ENCODE measurements around the gene SH3BP1.

DNA sequence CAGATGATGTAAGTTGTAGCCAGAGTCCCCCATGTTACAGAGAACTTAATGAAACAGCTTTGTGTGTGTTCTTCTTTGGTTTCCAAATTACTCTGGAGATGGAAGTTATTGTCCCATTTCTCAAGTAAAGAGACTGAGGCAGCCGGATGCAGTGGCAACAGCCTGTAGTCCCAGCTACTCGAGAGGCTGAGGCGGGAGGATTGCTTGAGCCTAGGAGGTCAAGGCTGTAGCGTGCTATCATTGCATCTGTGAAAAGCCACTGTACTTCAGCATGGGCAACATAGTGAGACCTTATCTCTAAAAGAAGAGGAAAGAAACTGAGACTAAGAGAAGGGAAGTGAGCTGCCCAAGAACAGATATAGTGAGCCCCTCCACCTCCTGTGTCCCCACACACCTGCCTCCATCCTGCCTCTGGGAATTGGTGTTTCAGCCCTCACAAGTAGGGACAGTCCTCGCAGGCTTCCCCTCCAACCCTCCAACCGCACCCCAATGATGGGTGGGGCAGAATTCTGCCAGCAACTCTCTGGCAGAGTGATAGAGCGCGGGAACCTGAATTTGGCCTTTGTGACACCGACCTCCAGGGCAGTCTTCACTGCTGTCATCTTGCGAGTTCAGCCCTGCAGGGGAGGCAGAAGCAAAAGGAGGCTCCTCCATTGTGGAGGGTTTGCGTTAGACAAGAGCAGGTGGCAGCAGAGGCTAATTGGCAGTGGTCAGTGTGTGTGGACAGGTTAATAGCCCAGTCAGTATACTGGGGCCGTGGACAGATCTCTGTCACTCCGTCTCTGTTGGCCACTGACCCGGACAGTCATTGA, 20.6 kb downstream of the SH3BP1 start:
- TF ChIP-seq SMC3 (IDR thresholded peaks at IDR 0.05; ENCODE audit: low read depth, low read length), result no peak
- TF ChIP-seq, protein P1, sequence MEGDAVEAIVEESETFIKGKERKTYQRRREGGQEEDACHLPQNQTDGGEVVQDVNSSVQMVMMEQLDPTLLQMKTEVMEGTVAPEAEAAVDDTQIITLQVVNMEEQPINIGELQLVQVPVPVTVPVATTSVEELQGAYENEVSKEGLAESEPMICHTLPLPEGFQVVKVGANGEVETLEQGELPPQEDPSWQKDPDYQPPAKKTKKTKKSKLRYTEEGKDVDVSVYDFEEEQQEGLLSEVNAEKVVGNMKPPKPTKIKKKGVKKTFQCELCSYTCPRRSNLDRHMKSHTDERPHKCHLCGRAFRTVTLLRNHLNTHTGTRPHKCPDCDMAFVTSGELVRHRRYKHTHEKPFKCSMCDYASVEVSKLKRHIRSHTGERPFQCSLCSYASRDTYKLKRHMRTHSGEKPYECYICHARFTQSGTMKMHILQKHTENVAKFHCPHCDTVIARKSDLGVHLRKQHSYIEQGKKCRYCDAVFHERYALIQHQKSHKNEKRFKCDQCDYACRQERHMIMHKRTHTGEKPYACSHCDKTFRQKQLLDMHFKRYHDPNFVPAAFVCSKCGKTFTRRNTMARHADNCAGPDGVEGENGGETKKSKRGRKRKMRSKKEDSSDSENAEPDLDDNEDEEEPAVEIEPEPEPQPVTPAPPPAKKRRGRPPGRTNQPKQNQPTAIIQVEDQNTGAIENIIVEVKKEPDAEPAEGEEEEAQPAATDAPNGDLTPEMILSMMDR (conservative IDR thresholded peaks at IDR 0.05; ENCODE audit: low read depth, low read length), result no peak
- TF ChIP-seq POLR2A (IDR thresholded peaks at IDR 0.05; ENCODE audit: low read depth, low read length), result no peak
- TF ChIP-seq, protein P2, sequence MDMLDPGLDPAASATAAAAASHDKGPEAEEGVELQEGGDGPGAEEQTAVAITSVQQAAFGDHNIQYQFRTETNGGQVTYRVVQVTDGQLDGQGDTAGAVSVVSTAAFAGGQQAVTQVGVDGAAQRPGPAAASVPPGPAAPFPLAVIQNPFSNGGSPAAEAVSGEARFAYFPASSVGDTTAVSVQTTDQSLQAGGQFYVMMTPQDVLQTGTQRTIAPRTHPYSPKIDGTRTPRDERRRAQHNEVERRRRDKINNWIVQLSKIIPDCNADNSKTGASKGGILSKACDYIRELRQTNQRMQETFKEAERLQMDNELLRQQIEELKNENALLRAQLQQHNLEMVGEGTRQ (IDR thresholded peaks at IDR 0.05; ENCODE audit: low read depth, low read length), result no peak
- no peak for TF ChIP-seq MXI1 (IDR thresholded peaks at IDR 0.05; ENCODE audit: borderline replicate concordance, low read depth, low read length)
- no peak for TF ChIP-seq CEBPB (IDR thresholded peaks at IDR 0.05; ENCODE audit: low read depth, low read length)
- TF ChIP-seq RAD21 (IDR thresholded peaks at IDR 0.05; ENCODE audit: low read length), result no peak
- no peak for TF ChIP-seq BHLHE40 (IDR thresholded peaks at IDR 0.05; ENCODE audit: low read depth, low read length)
- TF ChIP-seq CHD1 (IDR thresholded peaks at IDR 0.05; ENCODE audit: low read depth, low read length), result no peak

Data from IMR-90 (cell line).